NCI-H1092 treated with DMSO at 0.1 percent for 48 hours (cell line): ENCODE data around the gene DNMT3A.

Experiments
- DNase-seq: peaks from one replicate; lab custom pipeline; 2025; lab: John Stamatoyannopoulos, UW

Gene DNMT3A

DNA sequence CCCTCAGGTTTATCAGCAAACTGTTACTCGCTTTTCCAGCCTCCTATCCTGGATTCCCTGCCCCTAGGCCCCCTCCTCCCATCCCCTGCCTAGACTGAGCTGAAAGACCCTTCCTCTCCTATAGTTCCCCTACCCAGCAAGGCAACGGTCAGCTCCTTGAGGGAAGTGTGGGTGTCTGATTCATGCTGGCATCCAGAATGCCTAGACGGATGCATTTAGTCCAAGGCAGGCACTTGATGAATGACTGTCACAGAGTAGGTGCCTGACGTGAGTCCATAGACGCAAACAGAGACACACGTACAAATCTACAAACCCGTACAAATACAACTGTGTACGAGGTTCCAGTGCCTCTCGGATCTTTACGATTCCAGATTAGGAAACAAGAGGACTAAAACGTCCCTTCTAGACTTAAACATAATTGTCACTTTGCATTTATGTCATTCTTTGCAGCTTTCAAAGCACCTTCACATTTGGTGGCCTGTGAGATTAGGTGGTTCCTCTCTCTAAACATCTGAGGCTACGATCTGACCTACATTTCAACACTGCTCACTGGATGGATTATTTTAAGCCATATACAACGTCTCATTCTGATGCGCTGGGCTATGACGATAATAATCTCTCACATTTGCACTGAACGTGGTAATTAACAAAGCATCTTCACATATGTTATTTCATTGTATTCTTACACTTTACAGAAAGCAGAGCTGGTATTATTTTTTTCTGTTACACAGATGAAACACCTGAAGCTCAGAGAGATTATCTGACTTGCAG, 36.7 kb downstream of the DNMT3A start:
- no peak for DNase-seq

DNA sequence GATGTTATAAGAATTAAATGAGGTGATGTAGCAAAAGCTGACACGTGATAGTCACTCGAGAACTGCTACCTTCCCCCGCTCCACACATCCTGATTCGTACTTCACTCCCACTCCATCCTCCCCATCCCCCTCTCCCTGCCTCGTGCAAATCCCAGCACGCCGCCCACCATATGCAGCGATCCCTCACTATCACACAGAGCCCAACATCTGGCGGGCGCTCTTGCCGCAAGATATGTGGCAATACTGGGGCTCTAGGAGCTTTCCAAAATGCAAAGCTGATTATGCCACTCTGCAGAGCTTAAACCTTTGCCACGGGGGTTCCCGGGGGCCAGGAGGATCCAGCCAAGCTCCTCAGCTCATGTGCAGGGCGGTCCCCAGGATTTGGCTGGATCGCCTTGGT, 37.4 kb downstream of the DNMT3A start:
- DNase-seq, result no peak

DNA sequence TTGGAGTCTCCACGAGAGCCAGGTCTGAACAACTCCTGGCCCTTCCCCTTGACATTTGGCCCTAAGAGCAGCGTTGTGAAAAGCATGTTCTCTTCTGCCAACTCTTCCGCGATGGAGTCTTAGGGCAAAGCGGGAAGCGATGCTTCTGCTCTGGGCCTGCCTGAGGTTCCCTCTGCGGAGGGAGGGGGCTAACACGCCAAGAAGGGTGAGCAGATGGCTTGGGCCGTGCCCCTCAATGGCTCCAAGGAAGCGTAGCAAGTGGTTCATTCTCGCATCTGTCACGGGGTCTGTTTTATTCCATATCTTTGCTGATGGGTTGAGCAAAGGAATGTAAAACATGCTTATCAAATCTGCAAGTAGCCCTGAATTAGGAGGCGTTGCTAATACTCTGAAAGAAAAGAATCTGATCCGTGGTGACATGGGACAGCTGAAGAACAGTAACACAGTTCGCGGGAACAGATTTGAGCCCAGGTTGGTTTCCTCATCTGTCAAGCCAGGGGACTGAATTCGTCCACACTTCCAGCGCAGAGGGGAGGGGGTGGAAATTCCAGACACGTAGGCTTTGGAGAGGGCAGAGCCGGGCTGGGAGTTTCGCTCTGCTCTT, 38.0 kb downstream of the DNMT3A start:
- DNase-seq, result no peak

DNA sequence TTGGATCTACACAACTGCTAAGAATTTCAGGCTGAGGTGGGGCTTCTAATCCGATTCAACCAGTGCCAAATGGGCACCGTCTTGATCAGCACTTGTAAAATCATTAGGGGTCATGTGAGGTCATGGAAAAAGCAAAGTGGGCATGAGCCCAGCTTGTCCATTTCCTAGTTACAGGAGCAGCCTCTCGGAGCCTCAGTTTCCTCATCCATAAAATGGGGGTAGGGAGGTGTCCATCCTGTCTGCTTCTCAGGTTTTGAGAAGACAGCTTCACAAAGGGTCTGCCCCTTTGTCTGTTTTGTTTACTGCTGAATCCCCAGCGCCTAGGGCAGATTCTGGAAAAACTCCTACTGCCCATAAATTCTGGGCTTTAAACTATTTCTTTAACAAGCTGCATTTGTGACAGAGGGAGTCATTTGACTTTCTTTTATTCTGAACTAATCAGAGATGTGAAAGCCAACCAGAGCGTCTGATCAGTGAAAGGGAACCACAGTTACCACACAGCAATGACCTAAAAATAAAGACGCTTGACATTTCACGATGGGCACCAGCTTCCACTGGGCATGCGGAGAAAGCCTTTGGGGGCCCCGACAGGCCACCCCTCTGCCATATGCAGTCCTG, 38.9 kb downstream of the DNMT3A start:
- DNase-seq, result no peak

DNA sequence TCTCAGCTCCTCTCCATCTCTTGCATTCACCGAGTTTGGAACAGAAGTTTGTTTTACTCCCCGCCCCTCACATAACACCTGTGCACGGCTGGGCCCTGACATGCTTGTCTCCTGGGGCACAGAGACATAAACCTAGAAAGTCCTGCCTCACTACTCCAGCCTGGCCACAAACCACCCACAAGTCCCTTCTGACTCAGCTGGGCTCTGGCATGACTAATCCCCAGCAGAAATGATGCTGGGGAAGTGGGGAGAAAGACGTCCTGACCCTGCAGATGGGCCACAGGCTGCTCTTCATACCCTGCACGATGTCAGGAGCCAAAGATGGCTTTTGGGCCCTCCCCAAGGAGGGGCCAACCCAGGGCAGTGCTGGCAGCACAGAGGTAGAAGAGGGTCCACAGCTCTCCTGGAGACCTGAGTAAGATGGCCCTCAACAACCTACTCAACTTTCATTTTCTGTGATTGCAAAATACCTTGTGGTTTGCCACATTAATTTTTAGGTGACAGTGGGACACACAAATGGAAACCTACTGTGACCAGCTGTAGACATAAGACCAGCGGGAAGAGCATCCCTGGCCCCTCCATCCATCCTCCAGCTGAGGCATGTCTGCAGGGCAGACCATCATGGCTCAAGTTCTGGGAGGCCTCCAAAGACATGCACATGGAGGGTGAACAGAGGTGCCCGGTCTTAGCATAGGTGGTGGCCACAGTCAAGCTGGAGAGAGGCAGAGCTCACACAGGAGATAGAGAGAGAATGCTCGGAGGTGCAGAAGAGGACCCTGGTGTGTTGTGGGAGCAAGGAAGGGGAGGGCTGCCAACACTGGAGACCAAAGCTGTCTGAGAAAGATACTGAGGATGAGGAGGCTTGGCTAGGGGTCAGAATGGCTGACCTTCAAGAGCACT, 40.0 kb downstream of the DNMT3A start:
- no peak for DNase-seq

DNA sequence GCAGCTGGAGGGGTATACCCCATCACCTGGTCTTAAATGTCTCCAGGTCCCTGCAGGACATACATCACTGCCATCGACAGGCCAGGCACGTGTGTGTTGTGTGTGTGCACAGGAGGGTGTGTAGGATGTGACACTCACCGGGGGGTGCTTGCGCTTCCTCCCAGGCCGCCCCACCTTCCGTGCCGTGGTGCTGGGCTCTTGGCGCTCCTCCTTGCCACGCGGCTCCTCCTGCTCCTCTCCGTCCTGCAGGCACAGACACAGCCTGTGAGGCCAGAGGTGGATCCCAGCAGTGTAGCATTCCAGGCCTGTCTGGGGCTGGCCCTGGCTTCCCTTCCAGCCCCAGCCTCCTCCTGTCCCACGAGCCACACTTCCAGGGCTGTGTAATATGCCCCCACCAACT, 41.7 kb downstream of the DNMT3A start:
- no peak for DNase-seq

DNA sequence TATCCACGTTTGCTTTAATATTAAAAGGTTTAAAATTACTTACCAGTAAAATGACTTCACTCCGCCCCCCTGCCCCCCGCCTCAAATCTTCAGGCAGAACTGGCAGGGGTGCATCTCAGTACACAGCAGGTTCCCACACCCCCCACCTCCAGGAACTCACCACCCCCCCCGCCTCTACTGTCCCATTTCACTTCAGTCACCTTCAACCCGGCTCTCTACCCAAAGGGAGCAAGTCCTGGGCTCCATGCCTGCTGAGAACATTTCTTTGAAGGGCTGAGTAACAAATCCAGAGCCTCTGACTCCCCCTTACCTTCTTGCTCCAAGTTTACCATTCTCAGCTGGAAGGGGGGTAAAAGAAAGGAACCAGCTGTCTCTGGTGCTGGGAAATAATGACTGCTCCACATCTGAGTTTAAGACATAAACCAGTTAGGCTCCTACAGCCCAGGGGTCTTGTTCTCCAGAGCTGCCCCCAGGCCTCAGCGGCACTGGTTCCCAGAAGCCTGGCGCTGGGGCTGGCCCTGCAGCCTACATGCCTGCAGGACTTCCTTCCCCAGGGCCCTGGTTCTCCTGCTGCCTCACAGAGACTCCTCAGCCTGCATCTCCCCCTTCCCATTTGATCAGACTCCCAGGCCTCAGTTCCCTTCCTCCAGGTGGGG, 42.8 kb downstream of the DNMT3A start:
- no peak for DNase-seq

DNA sequence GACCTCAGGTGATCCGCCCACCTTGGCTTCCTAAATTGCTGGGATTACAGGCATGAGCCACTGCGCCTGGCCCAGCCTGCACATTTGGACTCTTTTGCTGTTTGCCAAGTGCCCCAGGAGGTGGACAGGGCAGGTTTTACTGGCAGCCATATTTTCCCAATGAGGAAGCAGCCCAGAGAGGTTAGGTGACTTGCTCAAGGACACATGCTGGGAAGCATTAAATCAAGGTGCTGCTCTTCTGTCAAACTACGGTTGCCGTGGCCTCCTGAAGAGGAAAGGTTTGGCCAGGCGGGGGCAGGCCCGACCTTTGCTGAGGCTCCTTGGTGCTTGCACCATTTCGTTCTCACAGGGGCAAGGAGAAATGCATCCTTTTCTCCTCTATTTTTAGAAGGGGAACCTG, 44.0 kb downstream of the DNMT3A start:
- DNase-seq, result no peak

DNA sequence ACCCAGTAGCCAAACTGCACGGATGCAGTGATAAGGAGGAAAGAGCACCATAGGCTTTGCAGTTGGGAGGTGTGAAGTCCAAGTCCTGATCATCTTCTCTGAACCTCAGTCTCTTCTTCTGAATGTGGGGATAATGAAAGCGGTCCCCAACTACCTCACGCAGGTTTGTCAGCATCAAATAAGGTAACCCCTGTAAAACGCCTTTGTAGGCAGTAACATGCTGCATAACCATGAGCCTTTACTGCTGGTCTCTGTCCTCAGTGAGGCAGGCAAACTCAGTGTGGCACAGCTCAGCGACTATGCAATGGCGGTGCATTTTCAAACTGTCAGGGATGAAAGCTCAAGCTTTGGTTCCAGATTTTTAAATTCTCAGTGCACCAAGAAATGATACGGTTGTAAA, 46.1 kb downstream of the DNMT3A start:
- no peak for DNase-seq

DNA sequence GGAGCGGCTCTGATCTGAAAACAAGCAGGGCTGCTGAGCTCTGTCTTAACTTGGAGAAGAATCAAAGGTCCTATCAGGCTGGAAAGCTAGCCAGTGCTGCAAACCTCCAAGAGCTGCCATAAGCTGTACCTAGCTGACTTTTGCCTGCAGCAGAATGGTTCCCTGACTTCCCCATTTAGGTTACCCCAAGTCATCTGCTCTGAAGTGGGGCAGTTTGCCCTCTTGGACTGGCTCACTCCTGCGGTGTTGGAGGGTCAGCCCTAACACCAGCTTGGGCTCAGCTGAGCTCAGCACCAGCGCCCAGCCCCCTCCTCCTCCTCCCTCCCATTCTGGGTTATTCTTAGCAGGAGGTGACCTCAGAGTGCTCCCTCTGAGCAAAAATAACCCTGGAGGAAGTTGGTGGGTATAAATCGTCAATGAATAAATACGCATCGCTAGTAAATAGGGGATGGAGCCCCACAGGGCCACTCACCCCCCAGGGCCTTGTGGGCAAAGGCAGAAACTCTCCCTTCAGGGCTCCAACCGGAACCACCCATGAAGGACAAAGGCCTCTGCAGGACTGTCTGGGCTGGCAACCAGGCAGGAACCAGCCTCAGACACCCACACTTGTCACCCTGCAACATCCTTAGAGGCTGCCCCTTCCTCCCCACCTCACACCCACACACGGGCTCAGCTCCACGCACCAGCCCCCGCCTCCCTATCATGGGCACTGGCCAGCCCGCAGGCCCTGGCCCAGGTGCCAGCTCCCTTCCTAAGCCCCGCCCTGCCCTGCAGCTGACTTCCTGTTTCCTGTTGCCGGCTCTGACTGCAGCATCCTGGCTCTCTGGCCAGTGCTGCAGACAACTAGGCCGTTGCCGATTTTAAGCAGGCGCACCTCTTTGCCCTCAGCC, 46.9 kb downstream of the DNMT3A start:
- DNase-seq, result peak; percentile 50

DNA sequence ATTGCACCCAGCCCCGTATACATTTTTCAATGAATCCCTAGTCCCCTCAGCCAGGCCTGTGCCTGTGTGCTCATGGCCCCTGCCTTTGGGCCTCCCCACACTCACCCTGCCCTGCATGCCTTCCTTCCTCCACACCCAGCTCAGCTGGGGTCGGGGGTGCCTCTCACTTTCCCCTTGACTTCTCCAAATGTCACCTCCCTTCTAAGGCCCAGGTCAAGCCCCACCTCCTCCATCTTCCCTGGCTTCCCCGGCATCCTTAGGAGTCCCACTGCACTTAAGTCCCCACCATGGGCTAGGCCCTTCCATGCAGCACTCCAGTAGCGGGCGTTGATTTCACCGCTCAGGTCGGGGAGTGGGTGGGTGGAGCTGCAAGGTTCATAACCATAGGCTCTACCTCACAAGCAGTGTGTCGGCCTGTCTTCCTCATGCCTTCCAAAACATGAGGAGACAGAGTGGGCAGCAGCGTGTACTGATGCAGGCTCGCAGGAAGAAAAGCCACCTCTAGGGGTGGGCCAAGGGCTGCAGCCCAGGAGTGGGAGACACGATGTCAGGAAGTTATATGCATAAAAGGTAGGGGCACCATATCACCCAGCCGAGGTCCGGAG, 47.7 kb downstream of the DNMT3A start:
- no peak for DNase-seq

DNA sequence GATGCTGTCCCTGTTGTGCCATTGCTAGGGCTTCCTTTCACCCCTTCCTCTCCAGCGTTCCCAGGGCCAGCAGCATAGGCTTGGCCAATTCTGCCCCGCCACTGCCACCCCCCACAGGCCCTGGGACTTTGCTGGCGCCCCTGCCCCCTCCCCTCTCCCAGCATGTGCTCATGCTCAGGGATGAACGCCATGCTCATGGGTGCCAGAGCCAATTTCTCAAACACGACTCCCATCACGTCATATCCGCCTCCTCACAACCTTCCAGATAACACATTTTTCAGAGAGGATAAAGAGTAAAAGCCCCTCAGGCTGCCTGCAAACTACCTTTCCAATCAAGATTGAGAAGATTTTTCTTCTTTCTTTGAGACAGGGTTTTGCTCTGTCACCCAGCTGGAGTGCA, 48.6 kb downstream of the DNMT3A start:
- no peak for DNase-seq

DNA sequence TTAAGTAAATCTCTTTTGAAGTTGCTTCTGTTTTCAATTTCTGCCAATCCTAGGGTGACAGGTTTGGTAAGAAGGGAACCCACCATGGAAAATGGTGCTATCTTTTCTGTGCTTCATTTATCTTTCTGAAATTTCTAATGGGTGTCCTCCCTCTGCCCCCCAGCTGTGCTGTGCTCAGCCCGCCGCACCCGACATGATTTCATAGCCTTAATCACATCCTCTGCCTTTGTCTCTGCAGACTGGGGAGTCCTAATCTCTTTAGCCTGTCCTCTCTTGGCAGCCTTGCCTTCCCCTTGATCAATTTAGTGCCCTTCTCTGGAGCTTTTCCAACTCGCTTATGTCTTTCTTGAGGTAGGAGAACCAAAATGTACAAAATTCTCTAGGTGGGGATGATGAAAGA, 49.3 kb downstream of the DNMT3A start:
- DNase-seq, result no peak

DNA sequence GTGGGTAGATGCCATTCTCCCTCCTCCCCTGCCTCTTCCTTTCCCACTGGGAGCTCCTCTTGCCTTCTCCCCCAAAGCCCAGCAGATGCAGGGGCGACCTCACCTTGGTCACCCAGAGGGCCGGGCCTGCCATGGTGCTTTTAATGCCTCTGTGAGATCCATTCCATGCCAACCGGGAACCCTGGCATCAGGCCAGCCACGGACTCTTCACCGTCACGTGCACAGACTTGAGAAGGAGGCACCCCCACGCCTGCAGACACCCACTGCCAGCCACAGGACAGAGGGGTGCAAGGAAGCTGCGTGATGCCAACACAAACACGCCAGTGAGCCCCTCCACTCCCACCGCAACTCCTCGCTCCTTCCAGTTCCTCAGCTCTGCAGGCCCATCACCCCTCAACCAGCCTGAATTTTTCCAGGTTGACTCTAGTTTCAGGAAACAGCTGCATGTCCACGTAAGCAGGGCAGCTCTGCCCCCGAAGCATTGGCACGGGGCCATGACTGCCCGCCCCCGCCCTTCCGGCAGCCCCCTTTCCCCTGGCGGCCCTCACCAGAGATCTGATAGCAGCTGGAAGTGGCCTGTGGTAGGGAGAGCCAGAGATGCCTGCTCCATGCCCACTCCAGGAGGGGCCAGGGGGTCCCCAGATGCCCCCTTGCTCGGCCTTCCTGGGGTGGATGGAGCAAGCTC, 50.8 kb downstream of the DNMT3A start:
- peak; percentile 72 for DNase-seq

DNA sequence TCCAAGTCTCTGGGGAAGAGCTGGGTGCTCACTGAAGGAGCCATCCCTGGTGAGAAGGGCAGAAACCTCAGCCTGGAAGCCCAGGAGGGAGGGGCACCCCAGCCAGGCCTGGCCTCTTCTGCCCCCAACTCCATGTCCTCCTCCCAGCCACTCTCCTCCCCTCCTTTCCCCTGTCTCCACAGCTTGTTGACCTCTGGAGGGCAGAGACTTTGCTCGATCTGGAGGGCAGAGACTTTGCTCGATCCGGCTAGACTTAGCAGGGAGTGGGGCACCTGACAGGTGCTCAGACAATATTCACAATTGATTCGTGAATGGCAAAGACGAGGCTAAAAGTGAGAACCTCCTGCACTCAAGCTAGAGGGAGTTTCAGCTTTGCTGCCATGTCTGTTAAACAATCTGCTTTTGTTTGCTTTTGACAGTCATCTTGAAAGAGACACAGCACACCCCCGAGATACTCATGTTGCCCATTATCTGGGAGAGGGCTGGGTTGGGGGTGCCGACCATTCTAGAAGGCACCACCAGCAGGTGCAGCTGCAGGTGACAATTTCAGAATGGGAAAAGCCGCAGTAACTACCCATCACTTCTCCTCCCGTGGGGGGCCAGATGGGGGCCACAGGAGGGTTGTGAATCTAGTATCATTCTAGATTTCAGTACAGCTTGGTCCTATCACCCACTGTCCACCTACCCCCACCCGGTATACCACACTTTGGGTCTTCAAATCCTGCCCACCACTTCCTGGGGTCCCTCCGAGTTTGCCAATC, 54.8 kb downstream of the DNMT3A start:
- DNase-seq, result no peak

DNA sequence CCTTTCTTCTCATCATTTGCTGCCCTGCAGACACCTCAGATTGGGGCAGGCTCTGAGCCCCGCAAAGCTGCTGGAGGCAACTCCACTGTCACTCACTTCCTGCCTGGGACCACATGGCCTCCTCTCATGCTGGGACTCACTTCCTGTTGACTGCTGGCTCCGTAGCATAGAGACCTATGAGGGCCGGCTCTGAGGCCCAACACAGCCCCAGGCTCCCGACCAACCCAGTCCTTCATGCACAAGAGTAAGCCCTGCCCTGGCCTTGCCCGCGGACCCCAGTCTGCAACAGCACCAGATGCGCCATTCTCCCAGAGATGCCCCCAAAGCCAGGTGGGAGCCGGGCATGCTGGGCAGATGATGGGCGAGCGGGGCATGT, 55.7 kb downstream of the DNMT3A start:
- DNase-seq, result no peak

DNA sequence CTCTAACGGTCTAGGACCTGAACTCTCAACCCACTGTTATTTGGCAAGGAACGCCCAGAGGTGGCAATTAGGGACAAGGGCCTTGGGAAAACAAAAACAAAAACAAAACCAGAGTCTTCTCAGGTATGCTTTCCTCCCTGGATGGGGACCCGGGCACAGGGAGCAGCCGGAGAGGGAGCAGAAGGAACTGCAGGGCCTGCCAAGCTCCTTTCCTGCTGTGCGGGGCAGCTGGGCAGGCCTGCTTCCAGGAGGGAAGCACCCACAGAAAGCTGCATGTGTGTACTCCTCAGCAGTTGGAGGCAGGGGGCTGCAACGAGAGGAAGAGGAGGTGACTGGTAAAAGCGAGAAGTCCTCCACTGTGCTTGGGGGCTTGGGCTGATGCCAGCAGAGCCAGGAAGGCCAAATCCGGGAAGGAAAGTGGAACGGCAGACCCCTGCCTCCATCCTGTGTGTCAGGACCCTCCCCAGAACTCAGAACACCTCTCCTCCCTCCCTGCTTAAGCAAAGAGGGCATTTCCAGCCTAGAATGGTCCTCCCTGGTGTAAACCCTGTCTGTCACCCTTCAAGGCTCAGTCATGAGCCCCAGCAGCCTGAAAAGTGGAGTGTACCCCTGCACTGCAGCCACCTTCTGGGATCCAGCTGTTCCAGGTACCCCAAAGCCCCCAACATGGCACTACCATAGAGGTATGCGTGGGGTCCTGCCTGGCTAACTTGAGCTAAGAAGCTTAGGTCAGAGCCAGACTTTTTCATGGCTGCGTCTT, 56.3 kb downstream of the DNMT3A start:
- DNase-seq, result no peak

DNA sequence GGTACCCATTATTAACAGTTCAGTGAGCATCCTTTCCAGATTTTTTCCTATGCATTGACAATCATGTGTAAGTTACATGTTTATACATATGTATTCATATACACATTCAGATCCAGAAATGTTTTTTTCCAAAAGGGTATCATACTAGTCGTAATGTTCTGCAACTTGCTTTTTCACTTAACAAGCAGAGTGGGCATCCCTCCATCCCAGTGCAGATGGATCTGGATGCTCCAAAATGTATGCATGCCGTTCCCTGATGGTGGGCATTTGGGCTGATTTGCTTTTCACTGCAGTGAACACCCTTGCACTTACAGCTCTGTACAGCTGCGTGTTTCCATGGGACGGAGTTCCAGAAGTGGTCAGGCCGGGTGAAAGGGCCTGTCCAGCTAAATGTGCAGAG, 57.0 kb downstream of the DNMT3A start:
- DNase-seq, result no peak
